GM12873 (cell line): ENCODE results near the gene KATNA1.

Experiments used
- TF ChIP-seq, protein P1 (sequence below): IDR thresholded peaks from 2 replicates; pipeline ENCODE4 v1.5.1; 2012; ENCODE audit warnings: low read depth, mild to moderate bottlenecking, moderate library complexity, low read length, control low read depth; ENCODE audit not compliant: insufficient read depth; ENCODE audit errors: missing control alignments

KATNA1 gene

DNA sequence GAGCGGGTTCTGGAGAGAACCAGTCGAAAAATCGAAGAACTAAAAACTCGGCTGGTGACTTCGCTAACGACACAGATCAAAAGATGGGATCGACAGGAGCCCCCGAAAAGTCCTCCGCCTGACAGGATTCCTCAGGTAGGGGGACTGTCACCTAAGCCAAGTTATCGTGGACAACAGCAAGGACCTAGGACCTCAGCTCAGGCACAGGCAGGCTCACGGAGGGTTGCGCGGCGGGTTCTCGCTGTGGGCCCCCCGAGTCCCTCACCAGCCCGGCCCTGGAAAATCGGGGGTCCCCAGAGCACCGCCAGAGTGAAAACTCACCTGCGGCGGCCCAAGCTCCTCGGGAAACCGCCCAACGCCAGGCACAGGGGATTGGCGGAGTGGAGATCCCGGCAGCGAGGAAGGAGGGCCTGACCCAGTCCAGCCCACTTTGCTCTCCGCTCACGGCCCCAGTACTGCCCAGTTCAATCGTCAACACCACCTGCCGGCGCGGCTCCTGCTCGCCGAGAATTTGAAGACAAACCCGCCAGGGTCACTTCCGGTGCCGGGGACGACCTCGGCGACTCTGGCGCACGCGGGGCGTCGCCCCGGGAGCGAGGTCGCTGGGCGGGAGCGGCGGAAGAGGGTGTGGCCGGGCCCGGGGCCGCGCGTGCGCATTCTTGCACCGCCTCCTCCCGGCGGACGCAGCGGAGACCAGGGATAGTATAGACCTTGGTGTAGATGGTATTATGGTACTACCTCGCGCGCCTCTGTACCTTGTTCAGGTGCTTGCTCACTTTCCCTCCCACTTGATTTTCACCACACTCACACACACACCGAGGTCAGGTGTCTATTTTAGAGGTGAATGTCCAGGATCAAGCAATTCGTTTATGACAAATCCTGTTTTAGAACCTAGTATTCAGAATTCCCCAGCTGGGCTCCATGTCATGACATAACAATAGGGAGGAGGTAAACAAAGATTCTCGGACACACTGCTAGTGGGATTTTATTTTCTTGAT is at the start of gene KATNA1:
KATNA1 (minus strand) TSS at position 567 of the 998 bp plus-strand sequence. CDS start 10,167 bp downstream, outside the sequence.
- TF ChIP-seq, protein P1, sequence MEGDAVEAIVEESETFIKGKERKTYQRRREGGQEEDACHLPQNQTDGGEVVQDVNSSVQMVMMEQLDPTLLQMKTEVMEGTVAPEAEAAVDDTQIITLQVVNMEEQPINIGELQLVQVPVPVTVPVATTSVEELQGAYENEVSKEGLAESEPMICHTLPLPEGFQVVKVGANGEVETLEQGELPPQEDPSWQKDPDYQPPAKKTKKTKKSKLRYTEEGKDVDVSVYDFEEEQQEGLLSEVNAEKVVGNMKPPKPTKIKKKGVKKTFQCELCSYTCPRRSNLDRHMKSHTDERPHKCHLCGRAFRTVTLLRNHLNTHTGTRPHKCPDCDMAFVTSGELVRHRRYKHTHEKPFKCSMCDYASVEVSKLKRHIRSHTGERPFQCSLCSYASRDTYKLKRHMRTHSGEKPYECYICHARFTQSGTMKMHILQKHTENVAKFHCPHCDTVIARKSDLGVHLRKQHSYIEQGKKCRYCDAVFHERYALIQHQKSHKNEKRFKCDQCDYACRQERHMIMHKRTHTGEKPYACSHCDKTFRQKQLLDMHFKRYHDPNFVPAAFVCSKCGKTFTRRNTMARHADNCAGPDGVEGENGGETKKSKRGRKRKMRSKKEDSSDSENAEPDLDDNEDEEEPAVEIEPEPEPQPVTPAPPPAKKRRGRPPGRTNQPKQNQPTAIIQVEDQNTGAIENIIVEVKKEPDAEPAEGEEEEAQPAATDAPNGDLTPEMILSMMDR = no peak

DNA sequence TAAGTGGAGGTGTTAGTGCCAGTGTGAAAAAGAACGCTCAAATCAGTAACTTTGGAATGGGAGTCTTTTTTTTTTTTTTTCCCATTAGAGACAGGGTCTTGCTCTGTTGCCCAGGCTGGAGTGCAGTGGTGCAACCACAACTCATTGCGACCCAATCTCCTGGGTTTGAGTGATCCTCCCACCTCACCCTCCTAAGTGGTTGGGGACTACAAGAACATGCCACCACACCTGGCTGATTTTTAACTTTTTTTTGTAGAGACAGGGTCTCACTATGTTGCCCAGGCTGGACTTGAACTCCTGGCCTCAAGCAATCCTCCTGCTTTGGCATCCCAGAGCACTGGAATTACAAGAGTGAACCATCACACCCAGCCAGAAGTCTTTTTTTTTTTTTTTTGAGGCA is 49.7 kb upstream of the KATNA1 start:
- TF ChIP-seq, protein P1 = no peak

DNA sequence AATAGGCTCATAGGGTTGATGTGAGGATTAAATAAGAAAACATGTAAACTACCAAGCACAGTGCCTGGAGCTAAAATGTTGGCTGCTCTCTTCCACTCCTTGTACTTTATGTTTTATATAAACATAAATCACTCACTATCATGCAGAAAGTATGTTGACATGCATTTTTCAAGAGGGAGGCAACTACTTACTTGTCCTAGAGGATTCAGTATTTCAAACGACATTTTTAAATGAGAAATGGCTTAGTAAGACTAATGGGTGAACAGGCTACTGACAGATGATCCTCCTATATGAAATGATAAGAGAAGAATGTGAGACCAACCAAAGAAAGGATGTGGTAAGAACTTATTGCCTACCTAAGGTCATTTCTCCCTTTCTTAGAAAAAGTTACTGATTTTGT is 48.4 kb upstream of the KATNA1 start:
- TF ChIP-seq, protein P1 = no peak

DNA sequence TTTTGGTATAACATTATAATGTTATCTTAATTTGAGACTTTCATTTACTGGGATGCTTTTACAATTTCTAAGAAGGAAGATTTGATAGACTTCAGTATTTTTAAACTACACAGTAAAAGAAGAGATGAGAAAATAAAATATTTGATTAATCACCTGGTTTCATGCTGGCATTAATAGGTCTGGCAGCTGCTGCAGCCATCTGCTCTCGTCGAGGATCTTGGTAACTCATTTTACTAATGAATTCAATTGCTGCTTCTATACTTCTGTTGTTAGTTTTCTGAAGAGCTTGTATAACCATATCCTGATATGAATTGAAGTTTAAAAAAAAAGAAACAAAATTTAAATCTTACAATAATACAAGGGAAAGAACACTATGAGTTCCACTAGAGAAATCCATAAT is 46.4 kb upstream of the KATNA1 start:
- TF ChIP-seq, protein P1 = no peak

DNA sequence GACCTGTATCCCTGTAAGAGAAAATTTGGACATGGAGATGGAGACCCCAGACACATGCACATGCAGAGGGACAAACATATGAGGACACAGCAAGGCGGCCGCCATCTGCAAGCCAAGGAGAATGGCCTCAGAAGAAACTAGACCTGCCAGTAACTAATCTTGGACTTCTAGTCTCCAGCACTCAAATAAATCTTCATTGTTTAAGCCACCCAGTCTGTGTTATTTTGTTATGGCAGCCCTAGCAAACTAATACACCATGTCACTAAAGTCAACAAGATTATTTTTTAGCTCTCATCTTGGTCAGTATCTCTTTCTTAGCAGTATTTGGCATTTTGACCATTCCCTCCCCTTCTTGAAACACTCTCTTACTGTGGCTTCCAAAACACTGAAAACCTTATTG is 42.7 kb upstream of the KATNA1 start:
- TF ChIP-seq, protein P1 = no peak

DNA sequence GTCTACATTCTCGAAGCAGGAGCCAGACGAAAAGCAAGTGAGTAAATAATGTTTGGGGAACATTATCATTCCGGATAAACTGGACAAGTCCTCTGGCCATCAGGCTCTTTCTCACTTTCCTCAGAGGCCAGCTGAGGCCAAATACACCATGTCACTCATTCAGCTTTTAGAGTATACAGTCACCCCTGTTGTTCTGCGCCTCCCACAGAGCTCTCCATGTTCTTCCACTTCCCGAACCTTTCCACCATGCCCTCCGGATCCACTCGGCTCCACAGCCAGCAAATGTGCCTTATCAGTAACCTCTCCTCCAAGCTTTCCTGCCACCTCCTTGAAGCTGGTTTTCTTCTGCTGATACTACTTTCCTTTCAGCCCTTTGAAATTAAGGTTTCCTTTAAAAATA is 37.7 kb upstream of the KATNA1 start:
- TF ChIP-seq, protein P1 = no peak

DNA sequence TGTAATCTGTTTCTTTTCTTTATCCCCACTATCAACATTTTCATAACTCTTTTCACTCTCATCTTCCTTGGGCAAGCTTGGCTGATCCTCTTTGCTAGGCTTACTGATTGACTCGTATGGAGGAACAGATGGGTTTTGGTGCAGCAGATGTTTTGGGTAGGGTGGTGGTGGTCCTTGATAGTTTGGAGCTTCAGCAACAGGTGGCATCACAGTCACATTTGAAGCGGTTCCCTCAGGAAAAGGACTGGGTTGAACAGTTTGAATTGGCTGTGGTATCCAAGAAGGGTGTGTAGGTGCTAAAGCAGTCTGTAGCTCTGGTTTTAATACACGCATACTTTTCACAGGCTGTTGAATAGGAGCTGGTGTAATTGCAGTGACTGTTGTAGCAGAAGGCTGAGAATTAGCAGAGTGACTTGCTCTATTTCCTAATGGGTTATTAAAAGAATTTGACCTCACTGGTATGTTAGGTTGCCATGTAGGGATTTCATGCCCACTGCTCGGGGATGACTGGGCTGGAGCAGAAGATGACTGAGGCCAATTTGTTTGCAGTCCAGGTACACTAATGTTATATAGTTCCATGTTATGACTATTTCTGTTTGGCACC is 34.8 kb upstream of the KATNA1 start:
- TF ChIP-seq, protein P1 = no peak
